ENCODE data around the gene TCF25.

Gene TCF25

GRCh38 chr16:89880477-89881367 lies 7.3 kb downstream of the TCF25 start:
- no peak for DNase-seq

GRCh38 chr16:89881368-89881730 lies 8.0 kb downstream of the TCF25 start:
- no peak for DNase-seq

GRCh38 chr16:89883346-89884040 lies 10.1 kb downstream of the TCF25 start:
- DNase-seq = no peak

- no peak for DNase-seq
Measured at GRCh38 chr16:89884041-89884421, 10.6 kb downstream of the TCF25 start.

- DNase-seq = no peak
Measured at GRCh38 chr16:89887243-89887642, 13.9 kb downstream of the TCF25 start.

GRCh38 chr16:89890200-89890599 lies 16.8 kb downstream of the TCF25 start:
- peak; percentile 68 for DNase-seq

- DNase-seq = no peak
Measured at GRCh38 chr16:89890886-89891657, 17.7 kb downstream of the TCF25 start.

- DNase-seq = no peak
Measured at GRCh38 chr16:89892055-89892630, 18.8 kb downstream of the TCF25 start.

GRCh38 chr16:89892635-89893034 lies 19.2 kb downstream of the TCF25 start:
- no peak for DNase-seq

- DNase-seq = no peak
Measured at GRCh38 chr16:89893642-89894548, 20.5 kb downstream of the TCF25 start.

GRCh38 chr16:89895482-89896250 lies 22.3 kb downstream of the TCF25 start:
- DNase-seq = no peak

- DNase-seq = no peak
Measured at GRCh38 chr16:89897204-89897603, 23.8 kb downstream of the TCF25 start.

GRCh38 chr16:89898201-89898967 lies 25.0 kb downstream of the TCF25 start:
- DNase-seq = no peak

- no peak for DNase-seq
Measured at GRCh38 chr16:89899879-89900481, 26.6 kb downstream of the TCF25 start.

- no peak for DNase-seq
Measured at GRCh38 chr16:89900885-89901284, 27.5 kb downstream of the TCF25 start.

- no peak for DNase-seq
Measured at GRCh38 chr16:89902980-89903379, 29.6 kb downstream of the TCF25 start.

- no peak for DNase-seq
Measured at GRCh38 chr16:89903908-89904515, 30.6 kb downstream of the TCF25 start.

GRCh38 chr16:89904606-89905510 lies 31.5 kb downstream of the TCF25 start:
- no peak for DNase-seq

Data from stimulated activated CD8-positive, alpha-beta memory T cell treated with anti-CD3 and anti-CD28 coated beads, Interleukin-4, amount 100 ng/mL, for 48 hours (primary cell).